ENCODE data around the gene PRR33.

DNA sequence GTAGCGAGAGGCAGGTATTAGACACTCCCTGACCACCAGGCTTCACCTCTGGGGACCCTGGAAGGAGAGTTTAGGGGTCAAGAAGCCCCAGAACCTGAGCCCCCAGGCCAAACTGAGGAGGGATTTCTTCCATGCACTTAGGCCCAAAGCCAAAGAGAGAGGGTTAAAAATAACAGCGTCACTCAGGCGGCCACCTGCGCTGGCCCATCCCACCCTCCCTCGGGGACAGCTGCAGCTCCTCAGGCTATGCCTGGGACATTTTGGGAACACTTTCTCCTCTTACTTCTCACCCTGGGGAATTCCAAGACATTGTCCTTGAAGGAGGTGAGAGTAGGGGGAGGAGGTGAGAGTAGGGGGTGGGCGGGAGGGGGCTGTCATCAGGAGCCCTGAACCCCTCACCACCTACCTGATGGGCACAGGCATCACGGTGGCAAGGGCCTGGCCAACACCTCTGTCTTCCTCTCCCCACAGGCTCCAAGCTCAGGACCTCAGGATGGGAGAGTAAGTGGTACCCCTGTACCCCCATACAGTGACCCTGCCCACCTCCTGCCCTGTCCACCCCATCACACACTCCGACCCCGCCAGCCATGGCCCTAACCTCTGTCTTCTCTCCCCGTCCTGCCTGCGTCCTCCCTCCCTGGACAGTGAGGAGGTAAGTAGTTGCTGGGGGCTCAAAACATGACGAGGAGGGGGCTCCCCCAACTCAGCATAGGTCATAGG, 52.3 kb downstream of the PRR33 start:
- TF ChIP-seq YY1 (IDR thresholded peaks at IDR 0.05; ENCODE audit: insufficient read depth, insufficient read length) = no peak
- TF ChIP-seq ZNF274 (IDR thresholded peaks at IDR 0.05; ENCODE audit: low read depth, low read length) = no peak
